ENCODE data around the gene GDPD5.

- TF ChIP-seq ZNF274 (IDR thresholded peaks at IDR 0.05; ENCODE audit: low read depth, low read length), result no peak
- no peak for TF ChIP-seq YY1 (IDR thresholded peaks at IDR 0.05; ENCODE audit: insufficient read depth, insufficient read length)
- no peak for TF ChIP-seq SUZ12 (IDR thresholded peaks at IDR 0.05; ENCODE audit: extremely low read depth, insufficient read depth, insufficient read length)
Measured at GRCh38 chr11:75456596-75457183, 69.1 kb downstream of the GDPD5 start.

Measured in NT2/D1 (cell line).